Skeletal muscle tissue (tissue), 4 donors: Measurements from ENCODE around the gene RNF217. TPM values are rescaled to one million over a fixed set of nuclear protein-coding genes. Genes with fewer than 3 reads are reported as not detected.
"Not testable (repeated sequence)": the region's sequence is repeated elsewhere in the genome, so short reads cannot be mapped to it uniquely, and the experiment has no call there.

ENCODE experiments used
- H3K27ac ChIP-seq: one replicate; pipeline ENCODE4 v1.7.0; 2013; ENCODE audit warnings: mild to moderate bottlenecking, low read depth, low read length, inconsistent platforms
- H3K27me3 ChIP-seq, 3 donors: one replicate each; pipeline ENCODE4 v1.7.0; 2013; ENCODE audit warnings: low read length in 3 of 3; ENCODE audit not compliant: control insufficient read depth in 3 of 3, insufficient read depth in 3 of 3
- H3K36me3 ChIP-seq, 3 donors: one replicate each; pipeline ENCODE4 v1.7.0; 2013; ENCODE audit warnings: low read length in 3 of 3; ENCODE audit not compliant: control insufficient read depth in 3 of 3, insufficient read depth in 3 of 3
- H3K4me1 ChIP-seq, 3 donors: one replicate each; pipeline ENCODE4 v1.7.0; 2013; ENCODE audit warnings: low read length in 3 of 3, mild to moderate bottlenecking in 3 of 3; ENCODE audit not compliant: control insufficient read depth in 3 of 3, insufficient read depth in 3 of 3
- H3K4me3 ChIP-seq, 3 donors: one replicate each; pipeline ENCODE4 v1.7.0; 2013; ENCODE audit warnings: low read length in 3 of 3
- H3K9ac ChIP-seq, 3 donors: one replicate each; pipeline ENCODE4 v1.7.0; 2013; ENCODE audit warnings: low read length in 3 of 3, mild to moderate bottlenecking in 3 of 3, moderate library complexity in 2 of 3, low read depth in 1 of 3
- H3K9me3 ChIP-seq, 3 donors: one replicate each; pipeline ENCODE4 v1.7.0; 2013; ENCODE audit warnings: low read length in 3 of 3; ENCODE audit not compliant: control insufficient read depth in 3 of 3
- total RNA-seq: library from RNA; depleted of rRNA; stranded (reverse); fragments of >200 nt; gene quantifications from one replicate; pipeline ENCODE4 v1.2.3, GENCODE V29; 2014
- donor health status: Osteomylitis.

The RNF217 gene
- total RNA-seq, 1 donor from 2014 or later = 27.1 TPM

DNA sequence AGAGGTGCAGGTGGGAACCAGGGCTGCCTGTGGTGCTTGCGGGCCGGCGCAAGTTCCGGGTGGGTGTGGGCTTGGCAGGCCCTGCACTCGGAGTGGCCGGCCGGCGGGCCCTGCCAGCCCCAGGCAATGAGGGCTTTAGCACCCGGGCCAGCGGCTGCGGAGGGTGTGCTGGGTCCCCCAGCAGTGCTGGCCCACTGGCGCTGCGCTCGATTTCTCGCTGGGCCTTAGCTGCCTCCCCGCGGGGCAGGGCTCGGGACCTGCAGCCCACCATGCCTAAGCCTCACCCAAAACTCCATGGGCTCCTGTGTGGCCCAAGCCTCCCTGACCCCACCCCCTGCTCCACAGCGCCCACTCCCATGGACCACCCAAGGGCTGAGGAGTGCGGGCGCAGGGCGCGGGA lies 163.6 kb downstream of the RNF217 start:
- not testable (repeated sequence) for H3K27ac ChIP-seq, H3K27me3 ChIP-seq, H3K9me3 ChIP-seq, H3K9ac ChIP-seq, H3K4me1 ChIP-seq, H3K36me3 ChIP-seq, H3K4me3 ChIP-seq

DNA sequence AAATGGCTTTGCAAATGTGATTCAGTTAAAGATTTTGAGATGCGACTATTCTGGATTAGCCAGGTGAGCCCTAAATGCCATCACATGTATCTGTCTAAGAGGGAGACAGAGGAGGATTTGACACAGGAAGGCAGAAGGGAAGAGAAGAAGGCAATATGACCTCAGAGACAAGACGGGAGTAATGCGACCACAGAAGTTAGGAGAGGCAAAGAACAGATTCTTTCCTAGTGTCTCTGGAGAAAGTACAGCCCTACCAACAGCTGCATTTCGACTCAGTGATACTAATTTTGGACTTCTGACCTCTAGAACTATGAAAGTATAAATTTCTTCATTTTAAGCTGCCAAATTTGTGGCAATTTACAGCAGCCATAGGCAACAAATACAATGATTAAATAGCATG lies 167.1 kb downstream of the RNF217 start:
- Histone ChIP-seq H3K36me3 (no peaks in the 10 kb centered on the region), H3K9ac (no peak overlapping the region), H3K4me3 (no peak overlapping the region), H3K27me3 (no peaks in the 10 kb centered on the region), H3K9me3 (no peaks in the 10 kb centered on the region), H3K4me1 (peaks cover 0 to 3% (median 2%) of the 10 kb centered on the region in 3 donors), H3K27ac (no peak overlapping the region)

DNA sequence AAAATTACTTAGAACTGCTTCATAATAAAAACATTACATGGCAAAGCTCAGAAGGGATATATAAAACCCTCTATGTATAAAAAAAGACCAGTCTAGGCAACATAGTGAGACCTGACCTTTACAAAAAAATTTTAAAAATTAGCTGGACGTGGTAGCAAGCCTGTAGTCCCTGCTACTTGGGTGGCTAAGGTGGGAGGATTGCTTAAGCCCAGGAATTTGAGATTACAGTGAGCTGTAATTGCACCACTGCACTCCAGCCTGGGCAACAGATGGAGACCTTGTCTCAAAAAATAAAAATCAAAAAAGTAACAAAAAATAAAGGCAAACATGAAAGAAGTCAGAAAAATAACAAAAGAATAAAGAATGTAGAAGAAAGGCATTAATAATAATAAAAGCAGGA lies 169.8 kb downstream of the RNF217 start:
- Histone ChIP-seq H3K4me3 (no peak overlapping the region), H3K27me3 (no peaks in the 10 kb centered on the region), H3K27ac (no peak overlapping the region), H3K9me3 (no peaks in the 10 kb centered on the region), H3K36me3 (no peaks in the 10 kb centered on the region), H3K9ac (no peak overlapping the region), H3K4me1 (peaks cover 0 to 3% (median 2%) of the 10 kb centered on the region in 3 donors)

DNA sequence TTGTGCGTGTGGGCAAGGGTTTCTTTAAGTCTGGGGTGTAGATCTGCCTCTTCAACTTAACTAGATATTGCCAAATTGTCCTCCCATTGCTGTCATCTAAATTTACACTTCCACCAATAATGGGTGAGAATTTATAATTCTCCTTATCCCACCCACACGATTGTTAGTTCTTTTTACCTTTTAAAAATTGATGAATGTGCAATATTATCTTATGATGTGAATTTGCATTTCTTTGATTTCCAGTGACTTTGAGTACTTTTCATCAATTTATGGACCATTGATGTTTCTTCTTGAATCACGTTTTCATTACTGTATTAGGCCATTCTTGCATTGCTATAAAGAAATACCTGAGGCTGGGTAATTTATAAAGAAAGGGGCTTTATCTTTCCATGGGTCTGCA lies 174.1 kb downstream of the RNF217 start:
- Histone ChIP-seq H3K27me3 (no peaks in the 10 kb centered on the region), H3K4me1 (no peaks in the 10 kb centered on the region), H3K9ac (no peak overlapping the region), H3K36me3 (no peaks in the 10 kb centered on the region), H3K9me3 (no peaks in the 10 kb centered on the region), H3K4me3 (no peak overlapping the region), H3K27ac (no peak overlapping the region)

DNA sequence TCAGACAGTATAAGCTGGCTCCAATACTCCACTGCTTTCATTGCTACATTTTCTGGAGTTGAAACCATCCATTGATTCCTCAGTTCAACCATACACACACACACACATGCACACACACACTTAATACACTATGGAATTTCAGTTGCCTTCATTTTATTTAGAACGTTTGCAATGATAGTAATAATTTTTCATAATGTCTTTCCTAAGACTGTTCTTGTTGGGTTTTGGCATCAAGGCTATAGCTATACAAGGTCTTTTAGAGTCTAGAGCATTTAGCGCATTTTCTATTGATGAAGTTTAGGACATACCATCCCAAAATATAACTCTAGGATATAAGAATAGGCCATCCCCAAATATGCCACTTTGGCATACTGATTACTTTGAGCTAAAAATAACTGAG lies 175.8 kb downstream of the RNF217 start:
- H3K36me3 ChIP-seq = no peaks in the 10 kb centered on the region
- no peak overlapping the region for H3K9ac ChIP-seq
- no peaks in the 10 kb centered on the region for H3K4me1 ChIP-seq
- H3K27me3 ChIP-seq = no peaks in the 10 kb centered on the region
- H3K4me3 ChIP-seq = no peak overlapping the region
- H3K27ac ChIP-seq = no peak overlapping the region
- no peaks in the 10 kb centered on the region for H3K9me3 ChIP-seq

DNA sequence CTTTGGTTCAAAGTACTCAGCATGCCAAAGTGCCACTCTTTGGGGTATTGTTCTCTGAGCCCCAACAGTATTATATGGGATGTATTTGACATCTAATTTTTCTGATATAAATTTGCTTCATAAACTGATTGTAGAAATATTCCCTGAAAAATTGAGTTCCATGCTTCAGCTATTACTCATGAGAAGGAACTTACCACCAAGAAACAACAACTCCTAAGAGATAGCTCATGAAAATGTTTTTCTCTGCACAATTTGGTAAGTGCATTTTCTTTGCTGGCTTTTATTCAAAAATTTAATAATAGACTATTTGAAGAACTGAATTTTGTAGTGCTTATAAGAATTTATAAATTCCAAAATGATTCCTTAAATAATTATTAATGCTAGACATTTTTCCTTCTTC lies 178.6 kb downstream of the RNF217 start:
- Histone ChIP-seq H3K36me3 (no peaks in the 10 kb centered on the region), H3K9me3 (no peaks in the 10 kb centered on the region), H3K9ac (no peak overlapping the region), H3K4me3 (no peak overlapping the region), H3K27me3 (no peaks in the 10 kb centered on the region), H3K4me1 (no peaks in the 10 kb centered on the region), H3K27ac (no peak overlapping the region)

Other genes starting within 250 kb of the RNF217 start
- gene TPD52L1, start 191.3 kb downstream of the RNF217 start, total RNA-seq = 14.6 TPM